HG03442 (cell line): ENCODE results near the gene MOB3B.
"Not testable (repeated sequence)": the region's sequence is repeated elsewhere in the genome, so short reads cannot be mapped to it uniquely, and the experiment has no call there.

ENCODE experiments used
- ATAC-seq: cut with Tn5 transposase; IDR thresholded peaks from one replicate; pipeline ENCODE4 v1.9.1; 2021; ENCODE audit warnings: mild to moderate bottlenecking, moderate library complexity; ENCODE audit not compliant: unreplicated experiment

MOB3B gene

GRCh38 chr9:27426511-27427271 is 102.9 kb downstream of the MOB3B start:
- no peak for ATAC-seq

- ATAC-seq: no peak
Measured at GRCh38 chr9:27425827-27426510, 103.6 kb downstream of the MOB3B start.

- ATAC-seq: no peak
Measured at GRCh38 chr9:27423915-27424710, 105.5 kb downstream of the MOB3B start.

GRCh38 chr9:27422279-27422834 is 107.3 kb downstream of the MOB3B start:
- no peak for ATAC-seq

- no peak for ATAC-seq
Measured at GRCh38 chr9:27421577-27421976, 108.0 kb downstream of the MOB3B start.

- ATAC-seq: not testable (repeated sequence)
Measured at GRCh38 chr9:27419558-27419957, 110.1 kb downstream of the MOB3B start.

- ATAC-seq: no peak
Measured at GRCh38 chr9:27414220-27414761, 115.3 kb downstream of the MOB3B start.

- ATAC-seq: no peak
Measured at GRCh38 chr9:27413511-27414219, 115.9 kb downstream of the MOB3B start.

GRCh38 chr9:27412963-27413362 is 116.7 kb downstream of the MOB3B start:
- ATAC-seq: no peak

- no peak for ATAC-seq
Measured at GRCh38 chr9:27412081-27412480, 117.5 kb downstream of the MOB3B start.

GRCh38 chr9:27408482-27408881 is 121.1 kb downstream of the MOB3B start:
- no peak for ATAC-seq

- no peak for ATAC-seq
Measured at GRCh38 chr9:27408001-27408400, 121.6 kb downstream of the MOB3B start.

GRCh38 chr9:27407491-27407890 is 122.1 kb downstream of the MOB3B start:
- no peak for ATAC-seq

GRCh38 chr9:27404661-27405060 is 125.0 kb downstream of the MOB3B start:
- no peak for ATAC-seq

- no peak for ATAC-seq
Measured at GRCh38 chr9:27402626-27403025, 127.0 kb downstream of the MOB3B start.

GRCh38 chr9:27400334-27400880 is 129.2 kb downstream of the MOB3B start:
- ATAC-seq: no peak

- no peak for ATAC-seq
Measured at GRCh38 chr9:27398982-27399653, 130.5 kb downstream of the MOB3B start.

GRCh38 chr9:27396495-27396894 is 133.1 kb downstream of the MOB3B start:
- ATAC-seq: no peak

GRCh38 chr9:27395484-27395921 is 134.1 kb downstream of the MOB3B start:
- ATAC-seq: no peak

- no peak for ATAC-seq
Measured at GRCh38 chr9:27394826-27395201, 134.8 kb downstream of the MOB3B start.
